ENCODE results near the gene FAM13C.

- TF ChIP-seq CTCF (IDR thresholded peaks at IDR 0.05) (no peak), POLR2A (IDR thresholded peaks at IDR 0.05) (no peak), POLR2AphosphoS5 (IDR thresholded peaks at IDR 0.05) (no peak), EP300 (IDR thresholded peaks at IDR 0.05) (no peak)
Observed at GRCh38 chr10:59311025-59311424, 51.3 kb downstream of the FAM13C start.
